DND-41 (cell line): ENCODE measurements around the gene FAM83D.

ENCODE experiments used
- ATAC-seq: fragments of 200-7000 bp; cut with Tn5 transposase; 3 replicates; pipeline ENCODE4 v1.9.1; 2021; ENCODE audit warnings: low read depth; ENCODE audit not compliant: insufficient read depth
- DNase-seq: peaks from one replicate; pipeline ENCODE4 v3.0.0-alpha.2; 2020
- H2AFZ ChIP-seq: 2 replicates; pipeline ENCODE4 v1.6.0; 2012; ENCODE audit warnings: low read depth, low read length
- H3K27ac ChIP-seq: 2 replicates; pipeline ENCODE4 v1.5.1; 2012; ENCODE audit warnings: low read length, inconsistent platforms
- H3K27me3 ChIP-seq: fragments of 200-600 bp; sonication (generic); 2 replicates; pipeline ENCODE4 v1.6.0; 2012; ENCODE audit warnings: low read length, mild to moderate bottlenecking, inconsistent platforms; ENCODE audit not compliant: insufficient read depth, poor library complexity
- H3K36me3 ChIP-seq: 2 replicates; pipeline ENCODE4 v1.5.1; 2012; ENCODE audit warnings: low read length, inconsistent platforms; ENCODE audit not compliant: insufficient read depth
- H3K4me1 ChIP-seq: 2 replicates; pipeline ENCODE4 v1.5.1; 2012; ENCODE audit warnings: mild to moderate bottlenecking, low read length; ENCODE audit not compliant: insufficient read depth
- H3K4me2 ChIP-seq: 2 replicates; pipeline ENCODE4 v1.6.0; 2012; ENCODE audit warnings: mild to moderate bottlenecking, moderate library complexity, low read length, inconsistent platforms; ENCODE audit not compliant: insufficient read depth
- H3K4me3 ChIP-seq, 2 experiments: fragments of 200-600 bp in 1 of 2; shearing (Covaris generic) in 1 of 2; 2 replicates each; pipeline ENCODE4 v1.5.1; 2012 to 2016; ENCODE audit warnings: inconsistent platforms in 2 of 2, low read length in 2 of 2, mild to moderate bottlenecking in 2 of 2, low read depth in 1 of 2, moderate library complexity in 1 of 2
- H3K79me2 ChIP-seq: 2 replicates; pipeline ENCODE4 v1.6.0; 2012; ENCODE audit warnings: low read length, inconsistent platforms; ENCODE audit not compliant: insufficient read depth
- H3K9ac ChIP-seq: 2 replicates; pipeline ENCODE4 v1.6.0; 2012; ENCODE audit warnings: low read depth, mild to moderate bottlenecking, inconsistent platforms, low read length, moderate library complexity
- H3K9me3 ChIP-seq: 2 replicates; pipeline ENCODE4 v1.5.1; 2012; ENCODE audit warnings: low read length, moderate library complexity, mild to moderate bottlenecking, inconsistent platforms; ENCODE audit not compliant: insufficient read depth, severe bottlenecking
- H4K20me1 ChIP-seq: 2 replicates; pipeline ENCODE4 v1.6.0; 2012; ENCODE audit warnings: low read length; ENCODE audit not compliant: insufficient read depth
- CTCF ChIP-seq: IDR thresholded peaks from 2 replicates; pipeline ENCODE4 v1.5.1; 2012; ENCODE audit warnings: borderline replicate concordance, low read length, moderate library complexity, mild to moderate bottlenecking; ENCODE audit not compliant: poor library complexity, severe bottlenecking; ENCODE audit errors: extremely low read depth
- EZH2 ChIP-seq: IDR thresholded peaks from 3 replicates; pipeline ENCODE4 v1.6.1; 2012; ENCODE audit warnings: borderline replicate concordance, low read depth, mild to moderate bottlenecking, moderate library complexity, low read length, inconsistent platforms; ENCODE audit not compliant: severe bottlenecking

FAM83D gene

GRCh38 chr20:38987777-38988176 lies 61.6 kb downstream of the FAM83D start:
- H3K27me3 ChIP-seq, result no peaks in the 10 kb centered on the region
- H4K20me1 ChIP-seq, result peaks cover 4% of the 10 kb centered on the region; the same call in 1 of the 2 replicates
- no peaks in the 10 kb centered on the region for H3K9me3 ChIP-seq
- H3K36me3 ChIP-seq, result peaks cover 69% of the 10 kb centered on the region
- H3K4me2 ChIP-seq, result no peak overlapping the region
- H3K4me3 ChIP-seq, result no peak overlapping the region
- TF ChIP-seq EZH2 (no peak), CTCF (no peak)
- no peak overlapping the region for H3K27ac ChIP-seq
- H3K79me2 ChIP-seq, result peaks cover 3% of the 10 kb centered on the region
- no peak overlapping the region for H2AFZ ChIP-seq
- H3K4me1 ChIP-seq, result no peaks in the 10 kb centered on the region
- no peak for DNase-seq
- H3K9ac ChIP-seq, result no peak overlapping the region
- ATAC-seq, result no peak

- TF ChIP-seq CTCF, result no peak
- no peak for TF ChIP-seq EZH2
- H2AFZ ChIP-seq, result no peak overlapping the region
- no peaks in the 10 kb centered on the region for H3K27me3 ChIP-seq
- no peaks in the 10 kb centered on the region for H3K4me1 ChIP-seq
- ATAC-seq (no peak), DNase-seq (no peak)
- H3K4me3 ChIP-seq, result no peak overlapping the region
- H3K79me2 ChIP-seq, result peaks cover 3% of the 10 kb centered on the region
- H4K20me1 ChIP-seq, result peaks cover 4% of the 10 kb centered on the region; the same call in 1 of the 2 replicates
- H3K4me2 ChIP-seq, result no peak overlapping the region
- H3K27ac ChIP-seq, result no peak overlapping the region
- peaks cover 72% of the 10 kb centered on the region for H3K36me3 ChIP-seq
- no peaks in the 10 kb centered on the region for H3K9me3 ChIP-seq
- H3K9ac ChIP-seq, result no peak overlapping the region
These were observed 64.5 kb downstream of the FAM83D start for GRCh38 chr20:38990728-38991127.

- H3K4me2 ChIP-seq, result no peak overlapping the region
- no peak overlapping the region for H2AFZ ChIP-seq
- no peaks in the 10 kb centered on the region; the same call in 1 of the 2 replicates for H4K20me1 ChIP-seq
- no peaks in the 10 kb centered on the region for H3K27me3 ChIP-seq
- no peak for DNase-seq
- no peak overlapping the region for H3K9ac ChIP-seq
- no peaks in the 10 kb centered on the region for H3K79me2 ChIP-seq
- H3K36me3 ChIP-seq, result peaks cover 74% of the 10 kb centered on the region
- TF ChIP-seq CTCF (no peak), EZH2 (no peak)
- no peak for ATAC-seq
- no peak overlapping the region for H3K27ac ChIP-seq
- H3K4me1 ChIP-seq, result no peaks in the 10 kb centered on the region
- H3K4me3 ChIP-seq, result no peak overlapping the region
- H3K9me3 ChIP-seq, result no peaks in the 10 kb centered on the region
These were observed 65.8 kb downstream of the FAM83D start for GRCh38 chr20:38991814-38992704.
